Colonic mucosa (tissue), 4 donors: ENCODE results near the gene C3orf38. TPM values are rescaled to one million over a fixed set of nuclear protein-coding genes. Genes with fewer than 3 reads are reported as not detected.
"Not testable (repeated sequence)": the region's sequence is repeated elsewhere in the genome, so short reads cannot be mapped to it uniquely, and the experiment has no call there.

Experiments used
- DNase-seq: peaks from one replicate; pipeline ENCODE4 v3.0.0-alpha.2; 2020
- H3K27ac ChIP-seq: fragments of 200-600 bp; one replicate; pipeline ENCODE4 v1.8.0; 2021
- H3K27me3 ChIP-seq: fragments of 200-600 bp; one replicate; pipeline ENCODE4 v1.8.0; 2021
- H3K36me3 ChIP-seq: fragments of 200-600 bp; one replicate; pipeline ENCODE4 v1.8.0; 2021
- H3K4me1 ChIP-seq: fragments of 200-600 bp; one replicate; pipeline ENCODE4 v1.8.0; 2021; ENCODE audit warnings: mild to moderate bottlenecking
- H3K4me3 ChIP-seq: fragments of 200-600 bp; one replicate; pipeline ENCODE4 v1.8.0; 2021
- H3K9ac ChIP-seq, 2 donors: one replicate each; pipeline ENCODE4 v1.7.0; 2013; ENCODE audit warnings: control low read depth in 2 of 2, low read depth in 2 of 2, low read length in 2 of 2
- H3K9me3 ChIP-seq: fragments of 200-600 bp; one replicate; pipeline ENCODE4 v1.8.0; 2021
- intact Hi-C: fragments of 100-400 bp; cut with DNase I; formaldehyde crosslinking; loops from one replicate; pipeline ENCODE4 v1.14.1; 2022
- total RNA-seq, 2 donors: library from RNA; stranded (reverse); fragmentation: NEBNext Ultra II Directional in 1 of 2; extraction: Animal tissue kit (Norgen Biotek cat#: 25700) in 1 of 2; gene quantifications; one replicate each; pipeline ENCODE4 v1.2.1, GENCODE V29; 2021
- TF ChIP-seq, protein P1 (sequence below): fragments of 200-600 bp; IDR thresholded peaks from one replicate; pipeline ENCODE4 v1.8.0; 2022; ENCODE audit warnings: antibody characterized with exemption, mild to moderate bottlenecking
- donor health status: healthy.
- donor health status: DM: no; HTN: no; CAD: no.
- donor health status: DM: no; HTN: no; CAD: no.

C3orf38 gene
- total RNA-seq, 2 donors from 2014 or later, result 19.2 to 24.7 TPM

- intact Hi-C loops, result loop anchor here (10.0 kb wide), 1 partner anchor 110 kb away; no protein-coding TSS in a partner anchor
Observed at GRCh38 chr3:88114878-88115549, 34.7 kb upstream of the C3orf38 start.

DNA sequence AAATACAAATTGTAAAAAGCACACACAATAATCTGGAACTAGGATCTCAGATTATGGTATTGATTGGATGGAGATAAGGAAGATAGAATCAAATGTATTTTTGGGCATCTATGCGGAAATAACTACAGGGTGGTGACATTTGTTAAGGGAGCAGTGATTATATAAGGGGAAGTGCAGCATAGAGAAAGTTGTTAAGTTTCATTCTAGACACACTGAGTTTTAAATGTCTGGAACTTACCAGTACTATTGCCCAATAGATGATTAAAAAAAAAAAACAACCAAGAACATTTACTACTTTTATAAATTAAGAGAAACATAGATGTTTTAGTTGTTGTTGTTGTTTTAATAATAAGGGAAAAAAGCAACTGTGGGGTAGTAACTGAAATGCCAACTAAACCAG is 32.1 kb upstream of the C3orf38 start:
- Histone ChIP-seq H3K36me3 (peaks cover 3% of the 10 kb centered on the region), H3K9me3 (no peaks in the 10 kb centered on the region), H3K27ac (no peak overlapping the region), H3K4me3 (no peak overlapping the region), H3K27me3 (no peaks in the 10 kb centered on the region), H3K9ac (no peak overlapping the region), H3K4me1 (no peaks in the 10 kb centered on the region)
- no peak for DNase-seq
- intact Hi-C loops, result loop anchor here (10.0 kb wide), 1 partner anchor 113 kb away; no protein-coding TSS in a partner anchor
- TF ChIP-seq, protein P1, sequence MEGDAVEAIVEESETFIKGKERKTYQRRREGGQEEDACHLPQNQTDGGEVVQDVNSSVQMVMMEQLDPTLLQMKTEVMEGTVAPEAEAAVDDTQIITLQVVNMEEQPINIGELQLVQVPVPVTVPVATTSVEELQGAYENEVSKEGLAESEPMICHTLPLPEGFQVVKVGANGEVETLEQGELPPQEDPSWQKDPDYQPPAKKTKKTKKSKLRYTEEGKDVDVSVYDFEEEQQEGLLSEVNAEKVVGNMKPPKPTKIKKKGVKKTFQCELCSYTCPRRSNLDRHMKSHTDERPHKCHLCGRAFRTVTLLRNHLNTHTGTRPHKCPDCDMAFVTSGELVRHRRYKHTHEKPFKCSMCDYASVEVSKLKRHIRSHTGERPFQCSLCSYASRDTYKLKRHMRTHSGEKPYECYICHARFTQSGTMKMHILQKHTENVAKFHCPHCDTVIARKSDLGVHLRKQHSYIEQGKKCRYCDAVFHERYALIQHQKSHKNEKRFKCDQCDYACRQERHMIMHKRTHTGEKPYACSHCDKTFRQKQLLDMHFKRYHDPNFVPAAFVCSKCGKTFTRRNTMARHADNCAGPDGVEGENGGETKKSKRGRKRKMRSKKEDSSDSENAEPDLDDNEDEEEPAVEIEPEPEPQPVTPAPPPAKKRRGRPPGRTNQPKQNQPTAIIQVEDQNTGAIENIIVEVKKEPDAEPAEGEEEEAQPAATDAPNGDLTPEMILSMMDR, result no peak

More at GRCh38 chr3:88114878-88115549, 34.7 kb upstream of the C3orf38 start:
- Histone ChIP-seq H3K36me3 (no peaks in the 10 kb centered on the region), H3K9ac (no peak overlapping the region), H3K27ac (no peak overlapping the region), H3K4me3 (no peak overlapping the region), H3K4me1 (no peaks in the 10 kb centered on the region), H3K27me3 (no peaks in the 10 kb centered on the region), H3K9me3 (no peaks in the 10 kb centered on the region)
- TF ChIP-seq, protein P1, result no peak
- DNase-seq, result no peak

- not testable (repeated sequence) for H3K4me3 ChIP-seq, DNase-seq, H3K9me3 ChIP-seq, H3K36me3 ChIP-seq, H3K9ac ChIP-seq, H3K4me1 ChIP-seq, H3K27me3 ChIP-seq, H3K27ac ChIP-seq
- intact Hi-C loops, result loop anchor here (10.0 kb wide), 1 partner anchor 114 kb away; no protein-coding TSS in a partner anchor
Observed at GRCh38 chr3:88118603-88119002, 31.2 kb upstream of the C3orf38 start.

- no peak overlapping the region for H3K27ac ChIP-seq
- no peak overlapping the region for H3K9ac ChIP-seq
- H3K9me3 ChIP-seq, result no peaks in the 10 kb centered on the region
- peaks cover 3% of the 10 kb centered on the region for H3K36me3 ChIP-seq
- H3K4me3 ChIP-seq, result no peak overlapping the region
- H3K4me1 ChIP-seq, result no peaks in the 10 kb centered on the region
- no peaks in the 10 kb centered on the region for H3K27me3 ChIP-seq
- DNase-seq, result no peak
- TF ChIP-seq, protein P1, result no peak
- intact Hi-C loops, result no loop called here
Observed at GRCh38 chr3:88123526-88123925, 26.2 kb upstream of the C3orf38 start.

DNA sequence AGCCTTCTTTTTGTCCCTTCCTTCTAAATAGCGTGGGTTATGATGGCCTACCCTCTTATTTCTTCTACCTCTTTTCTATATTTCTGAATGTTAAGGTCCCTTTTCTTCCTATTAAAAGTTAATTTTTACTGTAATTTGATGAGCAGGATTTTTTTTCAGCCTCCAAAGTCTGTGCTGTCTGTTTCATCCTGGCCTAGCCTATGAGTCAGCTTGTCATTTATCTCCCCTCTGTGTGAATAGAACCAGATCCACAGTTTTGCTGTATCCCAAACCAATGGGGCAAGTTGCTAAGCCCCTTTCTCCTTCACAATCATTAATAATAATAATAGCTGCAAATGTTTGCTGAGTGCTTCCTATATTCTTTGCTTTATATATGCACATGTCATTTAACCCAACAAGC is 18.1 kb upstream of the C3orf38 start:
- Histone ChIP-seq H3K36me3 (no peaks in the 10 kb centered on the region), H3K27ac (no peak overlapping the region), H3K9ac (no peak overlapping the region), H3K4me1 (no peaks in the 10 kb centered on the region), H3K27me3 (no peaks in the 10 kb centered on the region), H3K9me3 (no peaks in the 10 kb centered on the region), H3K4me3 (no peak overlapping the region)
- DNase-seq, result no peak
- TF ChIP-seq, protein P1, result no peak
- intact Hi-C loops, result no loop called here

- Histone ChIP-seq H3K4me3 (no peak overlapping the region), H3K9ac (no peak overlapping the region), H3K27ac (no peak overlapping the region), H3K36me3 (no peaks in the 10 kb centered on the region), H3K27me3 (no peaks in the 10 kb centered on the region), H3K4me1 (no peaks in the 10 kb centered on the region), H3K9me3 (no peaks in the 10 kb centered on the region)
- TF ChIP-seq, protein P1, result no peak
- no peak for DNase-seq
- intact Hi-C loops, result no loop called here
Observed at GRCh38 chr3:88132894-88133293, 16.9 kb upstream of the C3orf38 start.
